Superior temporal gyrus (tissue), 1 donor: ENCODE measurements around the gene SLC24A3.

Experiments
- DNase-seq: peaks from one replicate; pipeline ENCODE4 v3.0.0-alpha.2; 2016; ENCODE audit errors: extremely low spot score

The SLC24A3 gene

DNA sequence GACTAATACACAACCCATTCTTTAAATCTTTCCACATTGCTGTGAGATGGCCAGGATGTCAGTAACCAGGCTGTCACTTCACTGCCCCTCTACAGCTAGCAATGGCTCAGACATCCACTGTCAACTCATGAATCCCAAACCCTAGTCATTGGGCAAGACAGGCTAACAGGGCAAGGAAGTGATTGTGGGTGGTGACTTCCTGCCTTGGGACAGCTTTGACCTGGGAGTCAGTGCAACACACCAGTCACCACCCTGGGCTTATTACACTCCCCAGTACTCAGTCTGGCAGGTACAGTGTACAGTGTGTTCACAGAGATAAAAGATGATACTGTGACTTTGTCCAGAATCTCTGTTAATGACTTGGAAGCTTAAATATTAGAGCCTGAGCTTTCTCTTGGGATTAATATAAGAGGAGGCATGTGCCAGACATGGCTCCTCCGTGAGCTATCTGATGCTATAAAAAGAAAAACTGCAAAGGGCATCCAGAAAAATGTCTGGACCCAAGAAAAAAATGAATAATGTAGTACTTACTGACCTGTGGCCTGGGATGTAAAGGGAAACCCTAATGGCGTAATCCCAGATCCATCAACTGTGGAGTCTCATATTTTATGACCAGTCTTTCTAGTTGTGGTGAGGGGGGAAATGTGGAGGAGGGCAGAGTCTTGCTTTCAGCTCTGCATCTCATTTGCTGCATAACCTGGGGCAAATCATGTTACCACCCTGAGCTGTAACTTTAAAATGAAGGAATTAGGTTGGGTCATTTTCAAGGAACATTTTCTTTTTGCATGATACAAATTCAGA, 244.4 kb downstream of the SLC24A3 start:
- no peak for DNase-seq

DNA sequence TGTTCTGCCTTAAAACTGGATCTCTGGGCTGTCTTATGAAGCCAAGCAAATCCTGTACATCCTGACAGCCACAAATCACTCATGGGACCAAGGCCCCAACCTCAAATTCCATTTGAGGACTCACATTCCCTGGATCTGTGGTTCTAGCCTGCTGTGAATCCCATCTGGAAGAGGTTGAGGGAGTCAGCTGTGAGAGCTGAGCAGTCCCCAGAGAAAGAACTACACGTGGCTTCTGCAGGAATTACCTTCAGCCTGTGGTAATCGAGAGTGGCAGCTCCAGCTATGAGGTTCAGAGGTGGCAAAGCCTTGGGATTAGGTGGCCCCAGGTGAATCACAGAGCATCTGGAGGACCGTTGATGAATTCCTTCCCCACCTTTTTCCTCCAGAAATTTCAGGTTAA, 245.2 kb downstream of the SLC24A3 start:
- DNase-seq: no peak

DNA sequence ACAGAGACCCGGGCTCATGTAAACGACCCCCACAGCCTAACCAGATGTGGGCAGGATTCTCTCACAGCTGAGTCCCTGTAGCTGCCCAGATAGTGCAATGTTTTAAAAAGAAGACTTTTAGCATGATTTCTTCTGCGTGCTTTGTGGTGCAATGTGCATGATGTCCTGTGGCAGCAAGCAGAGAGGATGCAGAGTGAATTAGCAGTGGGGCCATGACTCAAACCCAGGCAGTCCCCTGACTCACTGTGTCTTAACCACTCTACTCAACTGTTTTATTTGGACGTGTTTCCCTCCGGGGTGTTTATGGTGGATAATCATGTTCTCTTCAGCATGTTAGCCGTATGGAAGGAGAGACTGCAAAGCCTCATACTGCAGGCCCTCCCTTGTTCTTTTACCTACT, 247.9 kb downstream of the SLC24A3 start:
- DNase-seq: no peak

DNA sequence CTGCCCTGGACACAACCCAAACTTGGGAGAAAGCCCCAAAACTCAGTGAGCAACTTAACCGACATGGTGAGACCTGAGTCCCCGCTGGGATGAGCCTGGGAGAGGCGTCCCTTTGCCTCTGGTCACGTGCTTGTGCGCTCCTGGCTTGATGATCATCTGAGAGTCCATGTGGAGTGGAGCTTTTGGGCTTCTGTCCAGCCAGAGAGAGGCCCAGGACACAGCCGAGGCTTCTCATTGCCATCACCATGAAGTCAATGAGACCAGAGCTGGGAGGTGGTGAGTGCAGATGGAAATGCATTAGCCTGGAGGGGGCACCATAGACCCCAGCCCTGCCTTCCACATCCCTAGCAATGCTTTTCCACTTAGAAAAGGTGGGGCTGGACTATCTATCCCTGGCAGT, 250.0 kb downstream of the SLC24A3 start:
- DNase-seq: no peak

DNA sequence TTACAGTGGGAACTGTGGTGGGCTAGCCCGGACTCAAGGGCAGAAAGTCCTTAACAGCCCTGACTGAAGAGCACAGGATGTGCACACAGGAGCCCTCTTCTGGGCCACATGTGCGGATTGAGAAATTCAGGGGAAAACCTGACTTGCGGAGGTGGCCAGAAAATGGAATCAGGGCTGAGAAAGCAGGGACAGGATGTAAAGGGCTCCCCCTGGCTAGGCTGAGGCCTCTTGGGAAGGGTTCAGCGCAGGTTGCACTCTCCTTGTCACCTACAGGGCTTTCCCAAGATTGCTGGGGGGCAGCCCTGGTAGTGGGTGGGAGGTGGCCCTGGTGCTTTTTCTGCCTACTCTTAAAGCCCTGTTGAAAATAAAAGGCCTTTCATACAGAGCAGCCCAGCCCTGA, 251.2 kb downstream of the SLC24A3 start:
- DNase-seq: no peak

DNA sequence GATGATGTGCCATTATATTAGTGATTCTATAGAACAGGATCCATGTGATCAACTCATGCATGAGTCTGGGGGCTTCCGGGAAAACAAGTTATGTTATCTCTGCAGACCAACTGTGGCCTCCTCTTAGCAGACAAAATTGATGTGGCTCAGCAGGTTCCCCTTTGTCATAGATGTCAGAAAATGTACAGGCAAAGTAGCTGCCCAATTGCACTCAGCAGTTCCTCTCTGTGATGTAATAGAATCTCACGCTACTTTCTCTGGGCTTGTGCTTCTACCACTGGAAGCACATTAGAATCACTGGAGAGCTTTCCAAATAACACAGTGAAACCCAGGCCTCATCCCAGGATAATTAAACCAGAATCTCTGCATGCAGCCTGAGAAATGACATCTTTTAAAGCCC, 253.1 kb downstream of the SLC24A3 start:
- no peak for DNase-seq

DNA sequence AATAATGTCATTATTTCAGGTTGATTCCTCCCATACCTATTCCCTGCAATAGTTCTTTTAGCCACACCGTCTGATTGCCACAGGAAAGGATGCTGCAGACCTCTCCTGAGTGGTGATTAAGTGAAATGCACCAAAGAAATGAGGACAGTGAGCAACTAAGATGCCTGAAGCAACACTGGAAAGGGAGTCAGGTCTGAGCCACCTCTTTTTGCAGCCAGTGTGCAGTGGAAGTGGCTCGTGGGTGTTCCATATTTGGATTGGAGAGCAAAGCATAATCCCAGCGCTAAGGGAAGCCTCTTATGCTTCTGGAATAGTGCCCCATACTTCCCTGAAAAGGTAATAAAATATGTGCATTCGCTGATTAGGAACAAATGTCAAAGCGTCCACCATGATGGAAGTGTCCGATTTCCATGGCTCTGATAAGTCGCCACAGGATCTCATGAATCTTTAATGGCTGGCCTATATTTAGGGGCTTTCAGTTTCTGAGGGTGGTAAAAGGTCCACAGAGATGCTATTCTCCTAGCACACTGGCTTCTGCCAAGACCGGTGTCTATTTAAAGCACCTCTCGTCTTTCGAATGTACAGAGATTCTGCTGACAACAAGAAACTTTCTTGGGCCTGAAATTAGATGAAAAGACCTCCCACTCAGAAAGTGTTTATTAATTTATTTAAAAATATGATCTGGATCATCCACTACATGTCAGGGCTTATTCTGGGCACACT, 253.9 kb downstream of the SLC24A3 start:
- peak; percentile 21 for DNase-seq

DNA sequence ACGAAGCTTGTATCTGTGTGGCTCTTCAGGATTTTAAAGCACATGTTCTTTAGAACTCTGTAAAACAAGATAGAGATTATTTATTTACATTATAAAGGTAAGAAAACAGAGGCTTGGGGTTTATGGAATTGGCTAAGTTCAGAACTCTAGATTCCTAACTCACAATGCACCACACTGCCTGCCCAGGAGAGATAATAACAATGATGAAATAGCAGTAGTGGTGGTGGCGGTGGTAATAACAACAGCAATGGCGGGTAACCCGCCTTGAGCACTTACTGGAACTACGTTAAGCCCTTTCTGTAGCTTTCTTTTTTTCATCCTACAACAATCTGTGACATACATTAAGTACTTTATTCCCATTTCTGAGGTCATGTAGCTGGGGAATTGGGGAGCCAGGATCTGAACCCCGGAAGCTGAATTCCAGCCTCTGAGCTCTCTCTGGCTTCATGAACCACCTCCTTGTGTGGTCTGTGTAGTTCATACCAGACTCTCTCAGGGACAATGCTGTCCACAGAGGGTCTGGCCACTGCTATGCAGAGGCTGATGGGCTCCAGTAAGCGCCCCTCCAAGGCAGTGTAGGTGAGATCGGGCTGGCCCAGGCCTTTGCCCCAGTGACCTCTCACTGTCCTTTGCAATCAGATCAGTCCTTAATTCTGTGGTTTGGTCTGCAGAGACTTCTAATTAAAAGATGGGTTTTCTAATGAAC, 260.9 kb downstream of the SLC24A3 start:
- no peak for DNase-seq

DNA sequence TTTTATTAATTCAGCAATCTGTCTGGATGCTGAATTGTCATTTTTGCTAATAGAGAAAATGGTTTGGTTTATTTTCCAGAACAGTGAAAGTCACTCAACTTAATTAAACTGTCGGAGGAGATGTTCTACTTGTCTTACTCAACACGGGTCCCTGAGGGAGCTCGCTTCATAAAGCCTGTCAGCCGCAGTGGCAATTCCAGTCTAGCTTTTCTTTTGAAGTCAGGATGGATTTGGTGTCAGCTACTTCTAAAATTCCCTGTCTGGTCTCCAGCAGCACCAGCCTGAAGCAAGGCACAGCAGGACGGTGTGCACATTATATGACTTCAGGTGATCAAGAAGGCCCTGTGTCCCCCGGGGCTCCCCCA, 261.5 kb downstream of the SLC24A3 start:
- no peak for DNase-seq

DNA sequence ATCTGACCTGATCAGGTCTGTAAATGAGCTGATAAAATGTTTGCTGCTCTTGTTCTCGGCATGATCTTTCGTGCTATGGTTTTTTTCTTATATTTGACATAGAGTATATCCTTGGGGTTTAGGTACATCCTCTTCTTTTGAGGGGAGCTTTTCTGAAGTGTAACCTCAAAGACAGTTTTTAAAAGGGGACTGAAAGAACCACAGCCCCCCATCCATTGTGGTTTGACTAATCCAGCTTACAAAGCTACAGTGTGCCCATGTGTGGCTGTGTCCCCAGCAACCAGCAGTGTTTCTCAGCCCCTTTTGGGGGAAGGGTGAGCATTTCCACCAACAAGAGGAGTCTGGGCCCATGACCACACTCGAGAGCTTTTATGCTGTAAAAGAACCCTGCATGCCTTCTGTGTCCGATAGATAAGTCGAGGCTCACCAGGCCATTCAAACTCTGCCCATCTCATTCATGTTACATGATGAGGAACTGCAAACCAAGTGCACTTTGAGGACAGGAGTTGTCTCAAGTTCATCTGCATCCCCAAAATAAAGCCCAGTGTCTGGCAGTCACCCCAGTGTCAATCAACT, 266.0 kb downstream of the SLC24A3 start:
- no peak for DNase-seq

DNA sequence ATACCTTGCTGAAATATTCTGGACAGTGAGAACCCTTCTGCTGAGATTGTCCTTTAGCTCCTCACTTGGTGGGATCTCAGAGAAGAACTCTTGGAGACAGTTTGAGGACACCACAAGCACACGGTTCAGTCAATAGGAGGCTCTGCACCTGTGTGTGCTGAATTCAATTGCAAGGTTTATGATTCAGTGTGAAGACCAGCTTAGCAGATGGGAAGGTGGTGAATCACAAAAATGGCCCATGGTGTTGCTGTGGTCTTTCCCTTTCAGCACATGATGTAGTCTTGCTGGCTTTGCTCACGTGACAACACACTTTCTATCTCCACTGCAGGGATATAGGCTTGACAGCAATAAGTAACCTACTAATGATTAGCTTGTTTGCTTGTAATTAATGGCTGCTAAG, 270.3 kb downstream of the SLC24A3 start:
- no peak for DNase-seq

DNA sequence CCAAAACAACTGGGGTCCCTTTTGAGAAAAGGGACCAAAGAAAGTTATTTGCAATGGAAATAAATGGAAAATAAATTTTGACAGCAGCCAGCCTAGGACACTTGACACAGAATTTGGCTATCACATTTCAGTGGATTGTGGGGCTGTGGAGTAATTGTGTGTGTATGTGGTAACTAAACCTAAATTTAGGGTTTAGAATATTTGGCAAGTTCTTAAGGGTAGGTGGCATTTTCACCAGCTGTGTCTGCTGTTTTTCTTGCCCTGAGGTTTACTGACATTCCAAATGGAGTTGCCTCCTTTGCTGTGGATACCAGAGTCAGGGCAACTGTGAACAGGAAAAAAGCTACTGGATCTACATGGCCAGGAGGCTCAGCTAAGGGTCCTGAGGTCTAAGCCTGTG, 270.9 kb downstream of the SLC24A3 start:
- DNase-seq: no peak

DNA sequence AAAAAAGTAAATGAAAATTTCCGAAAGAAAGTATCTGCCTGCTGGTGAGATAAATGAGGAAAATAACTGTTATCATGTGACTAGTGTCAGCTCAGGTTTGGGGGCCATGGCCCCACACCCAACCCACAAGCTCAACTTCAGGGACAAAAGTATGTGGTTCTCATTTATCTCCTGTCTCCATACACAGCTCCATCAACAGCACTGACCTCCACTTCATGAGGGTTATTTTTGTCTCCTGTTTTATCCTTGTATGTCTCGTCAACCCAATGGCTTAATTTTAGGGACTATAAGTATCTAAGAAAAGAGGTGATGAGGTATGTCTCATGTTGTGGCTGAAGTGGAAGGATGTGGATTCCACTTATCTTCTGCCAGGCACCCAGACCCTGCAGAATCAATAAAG, 274.0 kb downstream of the SLC24A3 start:
- DNase-seq: no peak

DNA sequence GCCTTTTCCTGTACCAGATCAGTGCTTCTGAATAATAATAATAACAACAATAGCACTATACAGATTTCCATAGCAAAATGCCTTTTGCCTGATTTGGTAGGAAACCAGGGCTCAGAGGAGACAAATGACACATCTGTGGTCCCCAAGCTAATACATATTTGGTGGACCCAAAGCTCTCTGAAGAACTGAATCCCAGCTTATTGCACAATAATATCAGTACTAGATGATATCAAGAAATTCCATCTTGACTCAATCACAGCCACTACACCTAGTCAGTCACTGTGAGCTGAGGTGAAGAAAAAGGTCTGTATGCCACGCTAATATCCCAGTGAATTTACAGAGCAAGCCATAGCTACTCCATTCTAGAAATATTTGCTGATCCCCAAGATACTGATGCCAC, 275.0 kb downstream of the SLC24A3 start:
- DNase-seq: no peak

DNA sequence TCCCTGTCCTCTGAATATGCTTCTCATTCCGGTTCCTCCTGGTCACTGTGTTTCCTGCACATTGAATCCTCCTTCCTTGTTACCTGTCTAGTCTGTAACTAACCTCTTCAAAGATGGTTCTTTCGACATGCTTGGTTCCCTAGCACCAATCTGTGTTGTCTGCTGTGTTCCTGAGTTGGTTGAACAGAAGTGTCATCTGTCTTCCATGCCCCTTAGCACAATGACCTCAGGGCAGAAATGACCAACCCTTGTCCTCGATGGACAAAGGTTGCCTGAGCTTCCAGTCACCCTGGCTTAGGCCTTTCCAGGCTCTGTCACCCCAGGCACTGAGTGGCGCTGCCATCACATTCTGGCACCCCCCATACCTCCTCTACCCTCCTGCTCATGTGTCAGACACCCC, 278.8 kb downstream of the SLC24A3 start:
- DNase-seq: no peak

DNA sequence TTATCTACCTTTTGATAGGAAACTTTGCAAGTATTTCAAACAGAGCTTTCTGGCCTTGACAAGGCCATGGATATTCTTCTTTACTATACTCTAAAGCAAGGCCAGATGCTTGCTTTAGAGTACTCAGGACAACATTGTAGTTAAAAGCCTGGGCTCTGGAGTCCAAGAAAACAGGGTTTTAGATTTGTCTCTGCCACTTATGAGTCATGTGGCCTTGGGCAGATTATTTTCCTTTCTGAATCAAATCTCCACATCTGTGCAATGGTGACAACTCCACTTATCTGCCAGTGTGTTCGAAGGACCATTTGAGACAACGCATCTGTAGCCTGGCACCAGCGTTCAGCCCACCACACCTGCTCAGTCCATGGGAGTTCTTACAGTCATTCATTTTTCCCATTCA, 279.7 kb downstream of the SLC24A3 start:
- no peak for DNase-seq

DNA sequence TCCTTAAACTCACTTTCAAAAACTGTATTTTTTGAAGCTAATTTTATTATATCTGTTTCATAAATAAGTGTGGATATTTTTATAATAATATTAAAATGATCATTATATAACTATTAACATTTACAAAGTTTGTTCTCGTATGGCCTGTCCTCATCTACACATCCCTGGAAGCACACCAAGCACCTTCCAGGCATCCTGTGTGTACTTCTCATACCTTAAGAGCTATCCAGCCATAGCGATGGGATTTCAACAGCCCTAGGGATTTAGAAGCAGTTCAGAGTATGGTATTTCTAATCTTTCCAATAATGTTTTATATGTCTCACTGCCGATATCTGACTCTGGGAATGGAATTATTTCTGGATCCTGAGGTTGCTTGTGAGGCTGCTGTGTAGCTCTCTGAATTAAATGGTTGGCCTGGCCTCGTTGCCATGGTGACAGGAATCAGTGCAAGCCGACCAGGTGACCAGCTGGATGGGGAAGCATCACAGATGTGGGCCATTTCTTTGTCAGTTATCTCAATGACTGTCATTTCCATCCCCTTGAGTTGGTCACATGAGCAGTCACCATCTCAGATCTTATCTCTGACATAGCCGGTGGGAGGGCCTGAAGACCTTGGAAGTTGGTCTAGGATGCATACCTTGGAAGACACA, 280.4 kb downstream of the SLC24A3 start:
- no peak for DNase-seq

DNA sequence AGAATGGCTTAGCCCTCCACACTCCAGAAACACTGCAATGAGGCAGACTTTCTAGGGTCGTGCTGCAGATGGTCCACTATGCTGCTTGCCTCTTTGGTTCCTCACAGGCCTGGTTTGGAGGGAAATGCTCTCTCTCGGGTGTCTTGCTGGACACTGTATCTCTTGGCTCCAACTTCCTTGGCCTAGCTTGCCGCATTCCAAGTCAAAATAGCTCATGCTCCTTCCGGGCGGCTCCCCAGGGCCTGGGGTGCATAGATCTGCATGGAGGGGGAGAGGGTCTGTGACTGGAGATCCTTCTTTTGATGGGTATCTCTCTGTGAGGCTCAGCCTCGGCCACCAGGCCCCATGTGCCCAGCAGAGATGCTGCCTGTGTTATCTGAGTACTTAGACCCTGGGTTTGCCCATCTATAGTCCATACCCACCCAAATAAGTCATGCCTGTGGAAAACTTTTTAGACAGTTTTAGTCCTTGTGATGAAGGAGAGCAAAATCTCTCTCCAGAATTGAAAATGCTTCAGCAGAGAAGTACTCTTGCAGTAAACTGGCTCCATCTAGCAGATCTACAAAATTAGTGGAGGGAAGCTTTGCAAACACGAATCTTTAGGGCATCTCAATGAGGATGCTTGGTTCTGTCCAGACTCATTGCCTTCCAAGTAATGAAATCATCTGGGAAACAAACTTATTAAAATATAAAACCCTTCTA, 281.5 kb downstream of the SLC24A3 start:
- DNase-seq: no peak

DNA sequence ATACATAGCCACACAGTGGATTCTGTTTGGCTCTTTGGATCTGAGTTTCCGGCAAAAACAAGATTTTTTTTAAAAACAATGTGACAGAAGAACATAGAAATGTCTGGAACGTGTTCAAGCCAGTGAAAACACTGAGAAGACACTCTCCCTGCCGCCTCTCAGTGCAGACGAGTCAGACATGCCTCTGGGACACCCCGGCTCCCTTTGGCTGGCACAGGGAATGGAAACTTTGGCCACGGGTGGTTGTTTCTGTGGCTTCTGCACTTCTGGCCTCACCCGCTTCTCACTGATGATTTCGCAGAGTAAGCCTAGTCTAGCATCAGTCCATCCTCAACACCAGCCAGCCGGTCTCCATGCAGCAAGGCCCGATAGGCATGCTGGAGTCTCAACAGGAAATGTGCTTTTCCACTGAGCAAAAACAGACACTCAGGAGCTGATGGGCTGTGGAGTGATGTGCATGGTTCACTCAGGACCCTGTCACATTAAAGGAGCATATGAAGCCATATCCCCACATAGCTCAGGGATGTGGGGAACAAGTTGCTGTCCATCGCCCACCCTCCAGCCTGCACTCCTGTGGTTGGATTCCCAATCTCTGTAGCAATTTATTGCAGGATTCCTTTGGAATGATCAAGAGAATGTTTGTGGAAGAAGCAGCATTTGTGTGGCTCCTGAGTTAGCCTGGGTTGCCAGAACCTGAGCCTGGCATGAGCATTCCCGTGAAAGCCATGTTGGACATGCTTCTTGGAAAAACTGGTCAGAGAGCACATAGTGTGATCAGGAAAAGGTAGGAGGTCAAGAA, 283.7 kb downstream of the SLC24A3 start:
- no peak for DNase-seq

DNA sequence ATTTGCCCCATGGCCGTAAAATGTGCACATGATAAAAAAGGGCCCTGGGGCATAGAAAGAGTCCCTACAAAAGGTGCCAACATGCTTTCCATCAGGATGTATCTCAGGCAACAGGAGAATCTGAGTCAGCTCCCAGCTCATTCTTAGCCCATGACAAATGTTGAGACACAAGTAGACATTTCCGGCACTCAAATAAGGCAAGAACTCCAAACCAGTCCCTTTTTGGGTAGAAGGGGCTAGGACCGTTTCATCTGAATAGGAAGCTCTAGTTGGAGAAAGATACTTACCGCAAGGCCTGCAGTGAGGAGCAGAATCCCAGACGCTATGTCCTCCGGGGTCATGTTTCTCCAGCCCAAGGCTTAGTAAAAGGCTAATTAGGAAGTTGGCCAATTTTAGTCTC, 284.6 kb downstream of the SLC24A3 start:
- no peak for DNase-seq

DNA sequence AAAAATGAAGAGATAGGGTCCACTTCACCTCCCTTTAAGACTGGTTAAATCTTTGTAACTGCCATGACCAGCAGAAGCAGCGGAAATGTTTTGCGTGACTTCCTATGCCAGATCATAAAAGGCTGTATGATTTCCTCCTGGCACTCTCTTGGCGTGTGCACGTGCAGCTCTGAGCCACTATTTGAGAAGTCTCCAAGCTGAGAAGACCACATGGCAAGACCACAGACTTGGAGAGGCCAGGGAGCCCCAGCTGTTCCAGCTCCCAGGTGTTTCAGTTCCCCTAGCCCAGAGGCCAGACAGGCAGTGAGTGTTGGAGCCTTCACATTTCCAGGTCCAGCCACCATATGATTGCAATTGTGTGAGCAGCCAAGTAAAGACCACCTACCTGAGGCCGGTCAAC, 286.3 kb downstream of the SLC24A3 start:
- no peak for DNase-seq
